Large intestine (tissue), 3 donors: ENCODE measurements around the gene FARP1. TPM values are rescaled to one million over a fixed set of nuclear protein-coding genes. Genes with fewer than 3 reads are reported as not detected.

ENCODE experiments used
- DNase-seq, 2 donors: peaks; one replicate each; pipeline versions ENCODE4 v3.0.0 to v3.0.0-alpha.2; 2013
- H3K27ac ChIP-seq: one replicate; pipeline ENCODE4 v1.5.1; 2013; ENCODE audit warnings: low read length
- H3K27me3 ChIP-seq: 2 replicates; pipeline ENCODE4 v1.6.1; 2013; ENCODE audit warnings: low read length; ENCODE audit not compliant: control insufficient read depth, insufficient read depth
- H3K36me3 ChIP-seq: 2 replicates; pipeline ENCODE4 v1.6.1; 2013; ENCODE audit warnings: low read length; ENCODE audit not compliant: control insufficient read depth, insufficient read depth
- H3K4me1 ChIP-seq: one replicate; pipeline ENCODE4 v1.6.1; 2013; ENCODE audit warnings: low read length; ENCODE audit not compliant: control insufficient read depth, insufficient read depth
- H3K4me3 ChIP-seq: one replicate; pipeline ENCODE4 v1.5.1; 2013; ENCODE audit warnings: low read length
- H3K9me3 ChIP-seq: one replicate; pipeline ENCODE4 v1.6.1; 2013; ENCODE audit warnings: mild to moderate bottlenecking, low read depth, low read length, moderate library complexity; ENCODE audit not compliant: control insufficient read depth
- WGBS: methylation state at CpG from one replicate; pipeline ENCODE4 v1.1.5; 2013; ENCODE audit warnings: low lambda C conversion rate; ENCODE audit not compliant: insufficient coverage; 5-methylcytosine and 5-hydroxymethylcytosine counted together
- polyA plus RNA-seq: library from polyadenylated mRNA; unstranded; fragments of 120-200 nt; gene quantifications from one replicate; pipeline ENCODE4 v1.2.1, GENCODE V29; 2013

The FARP1 gene
- polyA plus RNA-seq, 1 donor = 27.6 TPM

- H3K36me3 ChIP-seq = peaks cover 5% of the 10 kb centered on the region
- H3K4me3 ChIP-seq = no peak overlapping the region
- H3K27me3 ChIP-seq = no peaks in the 10 kb centered on the region
- no peaks in the 10 kb centered on the region for H3K4me1 ChIP-seq
- no peak overlapping the region for H3K27ac ChIP-seq
- DNase-seq = no peak
- 100% methylated on average over 1 of the region's 12 CpGs for WGBS
- no peaks in the 10 kb centered on the region for H3K9me3 ChIP-seq
Observed at GRCh38 chr13:98345107-98345935, 202.4 kb downstream of the FARP1 start.

- DNase-seq = no peak
- H3K4me1 ChIP-seq = no peaks in the 10 kb centered on the region
- WGBS = 100% methylated on average over 2 of the region's 10 CpGs
- H3K36me3 ChIP-seq = peaks cover 5% of the 10 kb centered on the region
- no peaks in the 10 kb centered on the region for H3K9me3 ChIP-seq
- H3K27me3 ChIP-seq = no peaks in the 10 kb centered on the region
- H3K27ac ChIP-seq = no peak overlapping the region
- H3K4me3 ChIP-seq = no peak overlapping the region
Observed at GRCh38 chr13:98346904-98347636, 204.2 kb downstream of the FARP1 start.

DNA sequence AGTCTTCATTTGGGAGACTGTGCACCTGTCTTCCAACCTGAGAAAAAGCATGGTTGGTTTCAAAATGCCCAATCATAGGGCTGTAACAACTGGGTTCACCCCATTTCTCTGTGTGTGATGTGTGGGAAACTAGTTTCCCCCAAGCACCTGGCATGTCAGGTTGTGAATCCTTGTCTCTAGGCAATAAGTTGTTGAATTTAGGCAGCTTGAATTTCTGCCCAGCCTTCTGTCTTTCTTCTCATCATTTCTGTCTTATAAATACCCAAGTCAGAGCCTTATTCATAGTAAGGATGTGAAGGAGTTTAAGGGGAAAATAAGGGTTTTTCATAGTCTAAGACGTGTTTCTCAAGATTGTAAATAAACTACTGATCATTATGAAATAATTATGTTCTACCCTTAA is 204.9 kb downstream of the FARP1 start:
- no peaks in the 10 kb centered on the region for H3K9me3 ChIP-seq
- no peaks in the 10 kb centered on the region for H3K27me3 ChIP-seq
- H3K36me3 ChIP-seq = peaks cover 5% of the 10 kb centered on the region
- no peaks in the 10 kb centered on the region for H3K4me1 ChIP-seq
- WGBS = 100% methylated on average over 1 of the region's 1 CpG
- H3K4me3 ChIP-seq = no peak overlapping the region
- DNase-seq = no peak
- H3K27ac ChIP-seq = no peak overlapping the region

DNA sequence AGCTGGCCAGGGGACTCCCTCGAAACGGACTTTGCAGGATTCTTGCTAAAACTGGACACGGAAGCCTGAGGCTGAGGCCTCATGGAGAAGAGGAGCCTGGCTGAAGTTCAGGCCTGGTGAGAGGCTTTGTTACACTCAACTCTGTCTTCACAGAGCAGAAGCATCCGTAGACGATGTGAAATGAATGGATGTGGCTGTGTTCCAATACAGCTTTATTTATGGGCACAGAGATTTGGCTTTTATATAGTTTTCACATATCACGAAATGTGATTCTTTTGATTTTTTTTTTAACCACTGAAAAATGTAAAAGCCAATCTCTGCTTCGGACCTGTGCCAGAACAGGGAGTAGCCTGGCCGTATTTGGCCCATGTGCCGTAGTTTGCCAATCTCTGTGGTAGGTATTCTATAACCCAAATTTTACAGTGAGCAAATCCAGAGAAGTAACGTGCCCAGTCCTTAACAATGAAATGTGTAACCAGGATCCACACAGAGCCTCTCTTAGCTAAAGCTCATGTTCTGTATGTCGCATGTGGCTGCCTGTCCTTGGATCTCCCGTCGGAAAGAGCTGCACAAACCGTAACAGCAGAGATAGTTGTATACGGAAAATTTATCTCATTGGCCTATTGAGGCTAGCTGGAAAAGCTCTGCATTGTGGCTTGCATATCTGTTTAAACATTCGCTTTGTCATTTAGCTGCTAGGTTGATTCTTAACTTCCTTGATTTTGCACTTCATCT is 205.7 kb downstream of the FARP1 start:
- no peaks in the 10 kb centered on the region for H3K4me1 ChIP-seq
- H3K4me3 ChIP-seq = no peak overlapping the region
- WGBS = 96% methylated on average over 7 of the region's 16 CpGs
- no peaks in the 10 kb centered on the region for H3K9me3 ChIP-seq
- DNase-seq = no peak
- H3K27me3 ChIP-seq = no peaks in the 10 kb centered on the region
- no peak overlapping the region for H3K27ac ChIP-seq
- H3K36me3 ChIP-seq = peaks cover 5% of the 10 kb centered on the region

- H3K27me3 ChIP-seq = no peaks in the 10 kb centered on the region
- WGBS = no CpG with 5 or more reads among the region's 11 CpGs
- DNase-seq = peak; percentile 28 to 43
Observed at GRCh38 chr13:98349731-98350305, 206.9 kb downstream of the FARP1 start.

DNA sequence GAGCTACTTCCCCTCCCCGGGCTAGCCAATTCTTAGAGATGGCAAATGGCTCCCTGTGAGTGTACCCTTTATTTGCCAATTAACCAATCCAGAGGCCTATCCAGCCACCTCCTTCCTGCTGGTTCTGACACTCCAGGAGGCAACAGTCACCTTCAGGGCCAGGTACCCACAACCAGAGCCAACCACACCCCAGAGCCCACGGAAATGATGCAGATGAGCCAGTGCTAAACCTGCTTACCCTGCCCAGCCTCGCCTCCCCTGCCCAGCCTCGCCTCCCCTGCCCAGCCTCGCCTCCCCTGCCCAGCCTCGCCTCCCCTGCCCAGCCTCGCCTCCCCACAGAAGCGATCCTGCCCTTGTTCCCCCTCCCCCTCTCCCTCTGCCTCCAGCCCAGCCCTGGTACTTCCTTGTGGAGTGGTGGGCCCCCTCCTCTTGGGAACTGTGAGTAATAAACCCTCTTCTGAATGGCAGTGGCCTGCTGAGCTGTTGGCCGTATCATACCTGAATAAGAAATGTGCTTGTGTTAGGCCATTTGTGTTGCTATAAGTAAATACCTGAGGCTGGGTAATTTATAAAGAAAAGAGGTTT is 207.9 kb downstream of the FARP1 start:
- no peak for DNase-seq
- WGBS = no CpG with 5 or more reads among the region's 9 CpGs
- no peak overlapping the region for H3K27ac ChIP-seq
- no peaks in the 10 kb centered on the region for H3K9me3 ChIP-seq
- no peaks in the 10 kb centered on the region for H3K27me3 ChIP-seq
- peaks cover 2% of the 10 kb centered on the region for H3K36me3 ChIP-seq
- H3K4me1 ChIP-seq = no peaks in the 10 kb centered on the region
- H3K4me3 ChIP-seq = no peak overlapping the region

More at GRCh38 chr13:98349731-98350305, 206.9 kb downstream of the FARP1 start:
- Histone ChIP-seq H3K36me3 (peaks cover 5% of the 10 kb centered on the region), H3K4me3 (no peak overlapping the region), H3K4me1 (no peaks in the 10 kb centered on the region), H3K27ac (no peak overlapping the region), H3K9me3 (no peaks in the 10 kb centered on the region)

- no peaks in the 10 kb centered on the region for H3K27me3 ChIP-seq
- H3K36me3 ChIP-seq = peaks cover 2% of the 10 kb centered on the region
- no peaks in the 10 kb centered on the region for H3K4me1 ChIP-seq
- no peak for DNase-seq
- H3K27ac ChIP-seq = no peak overlapping the region
- H3K9me3 ChIP-seq = no peaks in the 10 kb centered on the region
- WGBS = no CpG with 5 or more reads among the region's 8 CpGs
- H3K4me3 ChIP-seq = no peak overlapping the region
Observed at GRCh38 chr13:98351636-98352035, 208.7 kb downstream of the FARP1 start.

DNA sequence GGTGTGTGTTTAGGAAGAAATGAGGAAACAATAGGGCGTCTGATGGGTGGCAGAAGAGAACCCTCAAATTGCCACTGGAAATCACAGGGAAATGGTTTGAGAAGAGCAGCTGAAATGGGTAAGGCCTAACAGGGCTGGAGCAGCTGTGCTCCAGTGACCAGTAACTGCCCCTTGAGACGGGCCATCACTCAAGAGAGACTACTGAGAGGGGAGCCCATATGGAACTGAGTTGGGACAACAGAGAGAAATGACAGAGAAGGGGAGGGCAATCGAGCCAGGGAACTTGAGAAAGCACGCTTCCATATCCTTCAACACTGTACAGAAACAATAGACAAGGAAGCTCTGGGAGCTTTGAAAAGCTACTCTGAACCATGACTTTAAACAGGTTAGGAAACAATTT is 209.3 kb downstream of the FARP1 start:
- WGBS = 100% methylated on average over 1 of the region's 4 CpGs
- Histone ChIP-seq H3K27me3 (no peaks in the 10 kb centered on the region), H3K27ac (no peak overlapping the region)

DNA sequence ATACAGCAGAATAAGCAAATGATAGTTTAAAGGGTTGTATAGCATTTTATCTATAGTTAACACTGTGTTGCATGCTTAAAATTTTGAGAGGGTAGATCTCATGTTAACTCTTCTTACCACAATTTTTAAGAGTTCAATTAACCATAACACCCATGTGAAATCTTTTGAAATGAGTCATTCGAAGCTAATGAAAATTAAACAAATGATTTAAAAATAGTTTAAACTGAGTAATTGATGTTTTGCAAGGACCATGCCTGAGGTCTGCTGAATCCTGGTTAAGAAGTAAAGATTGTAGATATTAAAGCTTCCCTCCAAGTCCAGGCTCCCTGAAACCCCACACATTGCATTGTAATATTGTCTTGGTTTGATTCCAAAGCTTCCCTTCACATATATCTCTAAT is 210.9 kb downstream of the FARP1 start:
- Histone ChIP-seq H3K36me3 (no peaks in the 10 kb centered on the region), H3K4me3 (no peak overlapping the region), H3K4me1 (no peaks in the 10 kb centered on the region), H3K27me3 (no peaks in the 10 kb centered on the region), H3K27ac (no peak overlapping the region), H3K9me3 (no peaks in the 10 kb centered on the region)
- DNase-seq = no peak
- WGBS = no CpG with 5 or more reads among the region's 1 CpG

More for the DNA sequence above, 209.3 kb downstream of the FARP1 start:
- H3K9me3 ChIP-seq = no peaks in the 10 kb centered on the region
- no peaks in the 10 kb centered on the region for H3K4me1 ChIP-seq
- no peak for DNase-seq
- H3K4me3 ChIP-seq = no peak overlapping the region
- peaks cover 2% of the 10 kb centered on the region for H3K36me3 ChIP-seq

DNA sequence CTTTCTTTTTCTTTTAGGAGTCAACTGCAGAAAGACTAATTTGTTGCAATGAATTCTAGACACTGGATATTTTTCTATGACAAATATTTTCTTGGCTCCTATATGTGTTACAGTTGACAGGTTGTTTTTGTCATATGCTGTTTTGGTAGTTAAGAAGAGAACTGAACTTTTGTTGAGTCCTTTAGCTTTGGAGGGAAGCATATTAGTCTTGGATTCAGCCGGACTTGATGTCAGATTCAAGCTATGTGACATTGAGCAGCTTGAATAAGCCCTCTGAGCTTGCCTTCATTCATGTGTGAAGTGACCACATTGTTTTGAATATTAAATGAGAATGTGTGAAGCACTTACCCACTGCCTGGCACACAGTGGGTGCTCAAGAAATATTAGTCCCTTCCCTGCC is 216.0 kb downstream of the FARP1 start:
- H3K36me3 ChIP-seq = no peaks in the 10 kb centered on the region
- no peak overlapping the region for H3K4me3 ChIP-seq
- no peaks in the 10 kb centered on the region for H3K4me1 ChIP-seq
- no peak overlapping the region for H3K27ac ChIP-seq
- DNase-seq = no peak
- WGBS = no CpG with 5 or more reads among the region's 1 CpG
- no peaks in the 10 kb centered on the region for H3K9me3 ChIP-seq
- H3K27me3 ChIP-seq = no peaks in the 10 kb centered on the region
